Measurements from ENCODE around the gene SALL1.

Gene SALL1

GRCh38 chr16:51150888-51151320 is at the start of gene SALL1:
TSS of gene SALL1 (minus strand) at chr16:51151270. CDS start at chr16:51151241, 29 bp downstream.
- DNase-seq (ENCODE audit: low read depth): no peak

DNA sequence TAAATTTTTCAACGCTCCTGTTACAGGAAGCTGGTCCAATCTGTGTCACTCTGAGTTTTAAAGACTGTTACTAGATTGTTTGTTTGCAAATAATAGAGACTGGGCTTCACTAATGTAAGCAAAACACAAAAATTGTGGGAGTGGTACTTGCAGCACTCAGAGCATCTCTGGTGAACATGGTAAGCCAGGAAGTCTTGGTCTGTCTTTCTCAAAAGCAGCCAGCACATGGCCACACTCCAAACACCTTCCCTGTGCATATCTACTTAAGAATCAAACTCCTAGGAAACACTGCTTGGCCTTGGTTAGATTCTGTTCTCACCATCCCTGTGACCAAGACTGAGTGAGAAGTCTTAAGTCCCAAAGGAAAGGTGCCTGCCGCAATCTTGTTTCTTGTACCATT is 49.7 kb upstream of the SALL1 start:
- no peak for DNase-seq (ENCODE audit: low read depth)

GRCh38 chr16:51197953-51198748 is 47.1 kb upstream of the SALL1 start:
- DNase-seq (ENCODE audit: low read depth): no peak

DNA sequence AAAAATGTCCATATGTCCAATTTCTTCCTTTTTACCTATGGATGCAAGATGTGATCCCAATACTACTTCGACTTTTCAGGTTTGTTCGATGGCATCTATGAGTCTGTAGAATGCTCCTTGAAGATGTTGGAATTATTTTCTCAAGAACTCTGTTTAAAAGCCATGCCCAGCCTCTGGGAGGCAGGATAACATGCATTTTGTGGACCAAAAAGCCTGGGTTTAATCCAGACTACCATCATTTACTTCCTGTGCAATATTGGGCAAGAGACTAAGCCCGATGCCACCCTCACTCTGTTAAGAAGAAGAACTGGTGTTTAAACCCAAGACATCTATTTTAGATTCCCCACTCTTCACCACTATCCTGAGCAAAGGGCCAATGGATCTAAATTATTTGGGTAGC is 42.8 kb upstream of the SALL1 start:
- no peak for DNase-seq (ENCODE audit: low read depth)

DNA sequence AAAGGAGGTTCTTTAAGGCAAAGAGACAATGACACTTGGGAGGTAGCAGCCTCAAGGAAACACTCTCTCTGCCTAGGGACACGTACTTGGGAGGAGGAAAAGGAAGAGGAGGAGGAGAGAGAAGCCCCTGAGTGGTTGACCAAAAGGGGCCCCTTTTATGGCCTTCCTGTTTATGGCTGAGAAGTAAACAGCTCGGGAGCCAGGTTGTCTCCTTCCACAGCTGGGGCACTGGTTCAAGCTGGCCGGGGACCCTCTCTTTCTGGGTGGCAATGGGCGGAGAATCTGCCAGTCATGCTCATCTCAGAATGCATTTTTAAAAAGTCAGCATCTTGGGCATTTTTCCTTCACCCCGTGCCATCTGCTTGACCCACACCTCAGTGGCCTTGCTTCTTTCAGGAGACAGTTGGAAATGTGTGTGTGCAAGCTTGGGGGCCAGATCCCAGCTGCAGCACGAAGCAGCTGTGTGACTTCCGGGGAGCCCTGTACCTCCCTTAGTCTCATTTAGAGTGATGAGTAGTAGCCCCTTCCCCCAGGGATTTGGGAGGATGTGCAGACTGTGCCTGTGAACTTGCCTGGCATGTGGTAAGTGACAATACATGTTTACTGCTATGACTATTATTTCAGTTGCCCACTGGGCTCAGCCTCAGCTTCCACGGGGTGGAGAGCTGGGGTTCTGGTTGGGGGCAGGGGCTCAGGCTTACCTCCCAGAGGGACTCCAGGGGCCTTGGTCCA is 33.8 kb upstream of the SALL1 start:
- DNase-seq (ENCODE audit: low read depth): no peak

- no peak for DNase-seq (ENCODE audit: low read depth)
These were observed 30.4 kb upstream of the SALL1 start for GRCh38 chr16:51181503-51181811.

DNA sequence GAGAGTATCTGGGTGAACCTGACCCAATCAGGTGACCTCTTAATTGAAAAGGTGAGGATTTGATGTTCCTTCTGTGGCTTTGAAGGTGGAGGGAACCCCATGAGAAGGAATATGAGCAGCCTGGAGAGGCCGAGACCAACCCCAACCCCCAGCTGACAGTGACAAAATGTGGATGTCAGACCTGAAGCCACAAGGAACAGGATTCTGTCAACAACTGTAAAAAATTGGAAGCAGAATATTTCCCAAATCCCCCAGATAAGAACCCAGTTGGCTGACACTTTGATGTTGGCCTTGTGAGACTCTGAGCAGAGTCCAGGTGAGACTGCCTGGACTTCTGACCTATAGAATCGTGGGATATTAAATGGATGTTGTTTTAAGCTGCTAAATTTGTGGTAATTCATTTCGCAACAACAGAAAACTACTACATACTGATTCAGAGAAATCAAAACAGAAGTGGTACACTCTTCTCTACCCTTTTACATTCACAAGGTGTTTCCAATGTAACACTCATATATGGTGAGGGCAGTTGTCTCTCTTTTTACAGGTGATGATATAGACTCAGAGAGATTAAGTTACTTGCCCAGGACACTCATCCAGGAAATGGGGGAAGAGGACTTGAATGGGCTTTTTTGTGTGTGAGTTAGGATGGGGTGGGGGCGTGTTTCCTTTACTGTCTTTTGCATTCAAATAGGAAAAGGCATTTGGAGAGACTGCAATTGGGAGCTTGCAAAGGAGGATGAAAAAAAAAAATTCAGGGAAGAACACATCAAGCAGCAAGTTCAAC is 29.8 kb upstream of the SALL1 start:
- no peak for DNase-seq (ENCODE audit: low read depth)

DNA sequence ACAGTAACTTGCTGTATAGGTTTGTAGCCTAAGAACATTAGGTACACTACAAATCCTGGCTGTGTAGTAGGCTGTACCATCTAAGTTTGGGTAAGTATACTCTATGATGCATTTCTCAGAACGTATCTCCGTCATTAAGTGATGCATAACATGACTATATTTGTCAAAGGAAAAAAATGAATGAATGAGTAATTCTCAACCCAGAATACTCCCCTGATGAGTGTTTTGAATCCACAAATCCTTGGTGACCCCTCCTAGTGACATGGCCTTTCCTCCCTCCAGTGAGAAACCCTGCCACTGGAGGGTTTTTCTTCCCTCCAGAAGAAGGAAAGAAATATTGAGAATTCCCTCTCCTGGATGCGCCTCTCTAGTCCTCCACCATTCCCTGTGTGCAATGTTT is 24.0 kb upstream of the SALL1 start:
- no peak for DNase-seq (ENCODE audit: low read depth)

DNA sequence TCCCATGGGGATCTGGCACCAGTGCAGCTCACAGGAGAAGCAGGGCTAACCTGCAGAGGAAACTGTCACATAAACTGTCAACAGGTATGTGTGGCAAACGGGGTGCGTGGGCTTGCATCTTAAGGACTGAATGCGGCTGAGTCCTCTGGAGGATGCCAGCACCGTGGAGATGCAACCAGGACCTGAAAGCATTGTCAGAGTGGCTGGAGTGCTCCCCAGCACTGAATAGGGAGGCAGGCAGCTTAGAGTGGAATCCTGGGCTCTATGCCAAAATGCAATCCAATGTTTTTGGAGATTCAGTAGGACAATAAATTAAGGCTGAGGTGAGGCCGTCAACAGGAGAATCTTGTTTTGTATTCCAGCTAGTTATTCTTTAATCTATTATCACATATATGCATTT is 21.3 kb upstream of the SALL1 start:
- DNase-seq (ENCODE audit: low read depth): no peak

DNA sequence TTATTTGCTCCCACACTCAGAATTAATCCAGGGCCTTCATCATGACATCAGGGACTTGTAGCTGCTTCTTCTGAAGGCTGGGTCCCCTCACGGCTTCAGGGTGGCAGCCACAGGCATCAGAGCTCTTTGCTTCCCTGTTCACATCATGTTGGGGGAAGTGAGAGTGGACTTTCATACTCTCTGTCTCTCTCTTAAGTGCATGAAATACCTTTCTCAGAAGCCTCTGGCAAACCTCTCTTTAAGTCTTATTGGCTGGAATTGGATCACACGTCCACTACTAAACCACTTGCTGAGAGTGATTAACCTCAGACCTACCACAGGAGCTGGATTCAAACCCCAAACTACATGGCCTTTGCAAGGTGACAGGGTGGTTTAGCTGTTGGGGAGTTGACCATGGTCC is 17.7 kb upstream of the SALL1 start:
- no peak for DNase-seq (ENCODE audit: low read depth)

DNA sequence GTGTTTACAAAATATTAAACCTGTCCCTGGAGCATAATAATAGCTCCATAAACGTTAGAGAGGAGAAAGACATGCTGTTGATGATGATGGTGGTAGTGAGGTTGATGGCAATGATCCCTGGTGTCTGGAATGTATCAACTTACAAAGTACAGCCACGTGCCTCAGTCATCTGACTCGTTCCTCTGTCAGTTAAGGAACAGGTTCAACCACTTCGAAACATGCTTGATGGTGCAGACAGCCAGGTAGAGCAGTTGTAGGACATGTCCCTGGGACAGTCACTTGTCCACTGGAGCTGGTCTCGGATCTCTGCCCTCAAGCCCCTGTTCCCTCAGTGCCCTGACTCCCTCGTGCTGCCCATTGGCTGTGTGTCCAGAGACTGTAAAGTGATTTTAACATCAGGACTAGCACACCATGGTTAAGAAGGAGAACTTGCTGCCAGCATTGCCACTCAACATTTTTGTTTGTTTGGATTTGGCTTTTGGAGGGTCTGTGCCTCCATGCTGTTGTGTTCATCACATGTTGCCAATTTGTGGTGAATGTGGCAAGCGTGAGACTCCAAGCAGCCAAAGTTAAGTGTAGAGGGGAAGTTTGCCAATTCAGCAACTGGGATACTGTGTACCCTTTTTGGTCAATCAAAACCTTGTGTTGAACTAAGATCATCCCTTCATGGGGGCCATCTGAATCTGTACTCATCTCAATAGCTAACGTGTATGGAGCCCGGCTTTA is 16.3 kb upstream of the SALL1 start:
- DNase-seq (ENCODE audit: low read depth): no peak

DNA sequence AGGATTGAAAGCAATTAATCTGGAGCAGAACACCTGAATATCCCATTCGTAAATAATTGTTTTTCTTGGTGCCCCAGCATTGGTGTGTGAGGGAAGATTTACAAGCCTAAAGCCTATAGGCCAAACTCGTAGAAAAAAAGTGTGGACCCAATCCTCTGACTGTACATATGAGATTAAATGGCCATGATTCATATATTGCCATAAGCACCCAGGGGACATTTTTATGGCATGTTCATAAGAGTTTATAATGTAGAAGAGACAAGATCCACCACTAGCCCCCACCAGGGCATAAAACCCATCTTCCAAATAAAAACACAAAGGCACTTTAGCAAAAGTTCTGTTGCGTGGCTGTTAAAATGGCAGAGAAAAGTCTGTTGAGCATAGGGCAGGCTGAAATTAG is 15.5 kb upstream of the SALL1 start:
- no peak for DNase-seq (ENCODE audit: low read depth)

GRCh38 chr16:51166091-51166490 is 15.0 kb upstream of the SALL1 start:
- DNase-seq (ENCODE audit: low read depth): no peak

DNA sequence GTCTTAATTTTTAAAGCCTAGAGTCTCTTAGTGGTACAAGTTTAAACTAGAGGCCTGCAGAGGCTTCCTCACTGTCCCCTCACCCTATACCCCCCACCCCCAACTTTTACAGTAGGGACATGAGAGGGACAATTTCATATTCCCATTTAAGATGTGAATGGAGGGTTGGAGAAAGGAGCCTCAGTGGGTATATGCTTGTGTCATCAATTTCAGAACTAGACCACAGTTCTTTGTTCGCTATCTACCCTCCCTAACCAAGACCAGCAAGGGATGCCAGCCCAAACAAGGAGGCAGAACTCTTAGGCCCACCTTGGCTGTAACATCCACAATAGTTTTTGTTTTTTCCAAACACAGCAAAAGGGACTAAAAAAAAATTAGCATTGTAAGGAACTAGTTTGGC is 14.0 kb upstream of the SALL1 start:
- DNase-seq (ENCODE audit: low read depth): no peak

DNA sequence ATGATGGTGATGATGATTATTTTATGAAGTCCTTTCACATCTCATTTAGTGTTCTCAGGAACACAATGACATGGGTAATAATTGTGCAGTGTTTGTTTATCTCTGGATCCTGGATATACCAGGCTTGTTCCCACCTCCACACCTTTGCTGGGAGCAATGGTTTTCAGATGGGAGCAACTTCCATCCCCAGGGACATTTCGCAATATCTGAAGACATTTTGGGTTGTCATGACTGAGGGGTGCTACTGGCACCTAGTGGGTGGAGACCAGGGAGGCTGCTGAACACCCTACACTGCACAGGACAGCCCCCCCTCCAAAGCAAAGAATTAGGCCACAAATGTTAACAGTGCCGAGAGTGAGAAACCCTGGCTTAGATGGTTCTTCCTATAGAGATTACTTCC is 13.5 kb upstream of the SALL1 start:
- DNase-seq (ENCODE audit: low read depth): no peak

DNA sequence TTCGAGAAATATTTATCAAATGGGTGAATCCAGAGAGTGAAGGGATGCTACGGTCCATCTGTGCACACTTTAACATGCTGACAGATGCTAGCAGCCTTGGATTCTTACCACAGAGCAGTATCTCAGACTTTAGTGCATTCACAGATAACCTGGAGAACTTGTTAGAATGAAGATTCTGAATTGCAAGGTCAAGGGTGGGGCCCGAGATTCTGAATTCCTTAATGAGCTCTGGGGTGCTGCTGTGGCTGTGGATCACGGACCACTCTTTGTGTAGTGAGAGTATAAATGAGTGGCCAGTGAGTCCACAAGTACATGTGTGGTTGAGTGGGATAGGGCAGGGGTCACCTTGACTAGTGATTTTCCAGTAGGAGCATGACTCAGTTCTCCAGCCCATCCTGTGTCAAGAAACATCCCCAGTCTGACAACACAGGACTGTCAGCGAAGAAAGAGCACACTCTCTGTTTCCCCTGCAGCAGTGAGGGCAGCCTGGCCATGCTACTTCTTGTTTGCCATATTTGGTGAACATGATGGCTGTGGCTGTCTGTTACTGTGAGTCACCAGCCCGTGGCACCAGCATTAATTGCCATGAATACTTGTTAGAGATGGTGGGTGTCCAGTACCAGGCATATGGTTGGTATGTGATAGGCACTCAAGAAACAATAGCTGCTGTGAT is 13.0 kb upstream of the SALL1 start:
- no peak for DNase-seq (ENCODE audit: low read depth)

GRCh38 chr16:51163366-51163765 is 12.3 kb upstream of the SALL1 start:
- no peak for DNase-seq (ENCODE audit: low read depth)

- no peak for DNase-seq (ENCODE audit: low read depth)
These were observed 10.5 kb upstream of the SALL1 start for GRCh38 chr16:51161440-51162195.

DNA sequence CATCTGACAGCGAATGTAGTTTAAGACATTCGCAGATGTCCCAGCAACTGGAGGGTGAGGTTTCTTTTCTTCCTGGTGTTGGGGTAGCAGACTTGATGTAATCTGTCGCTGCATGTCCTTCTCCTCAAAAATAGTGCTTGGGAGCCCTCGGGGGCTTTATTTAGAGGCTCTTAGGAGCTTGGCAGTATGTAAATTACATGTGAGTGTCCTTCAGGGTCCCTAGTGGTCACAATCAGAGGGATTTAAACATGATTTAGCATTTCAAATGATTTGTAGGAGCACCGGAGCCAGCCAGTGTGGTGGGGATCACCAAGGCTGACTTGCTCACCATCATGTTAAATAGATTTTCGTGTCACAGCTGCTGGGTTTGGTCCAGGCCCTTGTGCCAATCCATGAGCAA is 8.8 kb upstream of the SALL1 start:
- no peak for DNase-seq (ENCODE audit: low read depth)

- DNase-seq (ENCODE audit: low read depth): no peak
These were observed 8.2 kb upstream of the SALL1 start for GRCh38 chr16:51159296-51159695.

DNA sequence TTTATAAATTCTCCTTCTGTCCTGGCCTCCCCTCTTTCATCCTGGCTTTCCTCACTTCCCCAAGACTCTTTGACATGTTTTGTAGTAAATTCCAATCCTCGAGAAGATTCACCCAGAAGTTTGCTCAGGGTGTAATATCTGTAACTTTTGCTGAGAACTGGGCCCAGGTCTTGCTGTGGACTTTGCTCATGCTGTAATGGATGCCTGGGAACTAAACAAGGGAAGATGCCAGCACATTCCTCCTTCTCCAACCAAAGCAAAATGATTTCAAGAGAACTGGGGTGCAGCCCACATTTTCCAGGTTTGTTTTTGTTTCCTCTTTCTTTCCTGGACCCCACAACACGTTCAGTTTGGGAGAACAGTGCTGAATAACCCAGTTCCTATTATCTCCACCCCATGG is 6.6 kb upstream of the SALL1 start:
- DNase-seq (ENCODE audit: low read depth): no peak

Data from fibroblast of the conjunctiva (primary cell).